A673 (cell line): ENCODE measurements around the gene ATP8B4.

Experiments
- CTCF ChIP-seq: fragments of 300-800, 200-600 bp; sonication (generic); conservative IDR thresholded peaks from 2 replicates; pipeline ENCODE4 v1.5.1; 2017; ENCODE audit warnings: low read depth, mild to moderate bottlenecking, antibody characterized with exemption, low read length, moderate library complexity, mixed read lengths
- EZH2 ChIP-seq: fragments of 200-600 bp; sonication (generic); IDR thresholded peaks from 2 replicates; pipeline ENCODE4 v1.6.1; 2017; ENCODE audit warnings: borderline replicate concordance, low read depth, mild to moderate bottlenecking, mixed read lengths, antibody characterized with exemption, low read length; ENCODE audit not compliant: poor library complexity, severe bottlenecking

DNA sequence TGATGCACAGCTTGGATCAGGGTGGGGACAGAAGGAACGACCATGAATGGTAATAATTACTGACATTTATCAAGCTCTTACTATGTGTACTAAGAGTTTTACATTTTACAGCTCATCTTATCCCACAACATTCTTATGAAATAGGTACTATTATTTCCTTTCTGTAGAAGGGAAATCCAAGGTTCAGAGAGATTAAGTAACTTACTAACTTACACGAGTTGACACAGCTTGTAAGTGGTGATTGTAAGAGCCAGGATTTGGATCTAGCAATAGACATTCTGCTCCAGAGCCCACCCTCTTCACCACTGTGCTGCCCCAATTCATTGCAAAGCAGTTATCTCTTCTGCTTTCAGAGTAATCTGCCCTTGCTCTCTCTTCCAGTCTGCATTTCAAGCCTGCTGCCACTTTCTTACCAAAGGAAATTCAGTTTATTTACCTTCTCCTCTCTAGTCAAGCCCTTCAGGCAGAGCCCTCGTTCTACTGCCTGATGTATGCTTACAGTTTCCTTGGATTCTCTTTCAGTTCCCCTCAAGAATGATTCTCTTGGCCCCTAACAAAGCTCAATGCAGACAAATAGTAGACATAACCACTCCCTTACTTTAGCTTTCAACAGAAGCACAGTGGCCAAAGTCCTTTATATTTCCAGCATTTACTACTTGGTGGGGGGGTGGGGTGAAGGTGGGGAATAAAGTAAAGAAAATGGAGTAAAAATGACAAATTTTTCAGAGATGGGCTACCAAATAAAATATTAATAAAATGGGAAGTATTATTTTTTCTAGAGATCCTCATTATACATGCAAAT is 65.8 kb downstream of the ATP8B4 start:
- TF ChIP-seq CTCF = no peak
- TF ChIP-seq EZH2 = no peak
